Measurements from ENCODE around the gene CSPG4. TPM values are rescaled to one million over a fixed set of nuclear protein-coding genes. Genes with fewer than 3 reads are reported as not detected.
"Not testable (repeated sequence)": the region's sequence is repeated elsewhere in the genome, so short reads cannot be mapped to it uniquely, and the experiment has no call there.

The CSPG4 gene
- total RNA-seq, 1 experiment from 2014 or later: 2.4 TPM

DNA sequence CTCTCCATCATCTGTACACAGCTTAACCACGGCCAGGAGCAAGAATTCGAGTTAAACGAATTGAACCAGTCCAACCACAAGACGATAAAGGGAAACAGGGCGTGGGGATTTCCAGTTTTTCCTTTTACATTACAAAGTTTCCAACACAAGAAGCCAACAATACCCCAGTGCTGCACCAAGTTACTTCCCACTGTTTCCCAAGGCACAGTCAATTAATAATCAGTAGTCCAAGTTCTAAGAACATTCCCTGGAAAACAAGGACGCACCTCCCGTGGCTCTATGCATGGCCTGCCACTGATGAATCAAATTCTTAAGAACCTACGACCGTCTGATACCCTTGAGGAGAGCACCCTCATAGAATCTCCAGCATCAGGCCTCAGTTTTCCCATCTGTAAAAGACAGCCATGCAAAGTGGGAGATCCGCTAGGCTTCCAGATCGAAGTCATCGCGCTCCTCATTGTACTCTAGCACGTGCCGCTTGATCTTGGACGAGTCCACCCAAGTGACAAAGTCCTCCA lies 73.4 kb downstream of the CSPG4 start:
- ChIA-PET POLR2A (ENCODE audit: unreplicated experiment) (interaction anchor here (0.6 to 1.2 kb wide), 7 partner anchors 14 to 547 kb away, joined by 3 to 21 read pairs (median 3); partner anchors contain the start of genes SIN3A and SNUPN), CTCF (no interaction called here)
- Histone ChIP-seq H3K27ac (peak overlapping the region; percentile 46), H3K27me3 (ENCODE audit: insufficient read depth, low read depth) (no peaks in the 10 kb centered on the region), H3K4me3 (peak overlapping the region; percentile 88), H3K79me2 (ENCODE audit: low read depth) (peaks cover 44% of the 10 kb centered on the region), H4K20me1 (ENCODE audit: insufficient read depth) (peaks cover 8% of the 10 kb centered on the region), H3K9me3 (ENCODE audit: insufficient read depth, low read depth) (no peaks in the 10 kb centered on the region), H2AFZ (peak overlapping the region; percentile 83), H3K9me2 (ENCODE audit: insufficient read depth) (no peaks in the 10 kb centered on the region), H3K36me3 (ENCODE audit: low read depth) (no peaks in the 10 kb centered on the region; the same call in 1 of the 2 replicates), H3K4me1 (replicated peaks; ENCODE audit: insufficient read depth) (peaks cover 38% of the 10 kb centered on the region), H3K4me2 (peak overlapping the region; percentile 83), H3F3A (ENCODE audit: insufficient read depth, low read depth) (peaks cover 23% of the 10 kb centered on the region)
- intact Hi-C loops (cut with micrococcal nuclease; ENCODE audit: unreplicated experiment): no loop called here
- TSS peak; percentile 62 for BruUV-seq (replicated peaks)
- no peak for DNase-seq
- TF ChIP-seq, protein P1, sequence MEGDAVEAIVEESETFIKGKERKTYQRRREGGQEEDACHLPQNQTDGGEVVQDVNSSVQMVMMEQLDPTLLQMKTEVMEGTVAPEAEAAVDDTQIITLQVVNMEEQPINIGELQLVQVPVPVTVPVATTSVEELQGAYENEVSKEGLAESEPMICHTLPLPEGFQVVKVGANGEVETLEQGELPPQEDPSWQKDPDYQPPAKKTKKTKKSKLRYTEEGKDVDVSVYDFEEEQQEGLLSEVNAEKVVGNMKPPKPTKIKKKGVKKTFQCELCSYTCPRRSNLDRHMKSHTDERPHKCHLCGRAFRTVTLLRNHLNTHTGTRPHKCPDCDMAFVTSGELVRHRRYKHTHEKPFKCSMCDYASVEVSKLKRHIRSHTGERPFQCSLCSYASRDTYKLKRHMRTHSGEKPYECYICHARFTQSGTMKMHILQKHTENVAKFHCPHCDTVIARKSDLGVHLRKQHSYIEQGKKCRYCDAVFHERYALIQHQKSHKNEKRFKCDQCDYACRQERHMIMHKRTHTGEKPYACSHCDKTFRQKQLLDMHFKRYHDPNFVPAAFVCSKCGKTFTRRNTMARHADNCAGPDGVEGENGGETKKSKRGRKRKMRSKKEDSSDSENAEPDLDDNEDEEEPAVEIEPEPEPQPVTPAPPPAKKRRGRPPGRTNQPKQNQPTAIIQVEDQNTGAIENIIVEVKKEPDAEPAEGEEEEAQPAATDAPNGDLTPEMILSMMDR (conservative IDR thresholded peaks at IDR 0.05): no peak
- TF ChIP-seq EZH2 (IDR thresholded peaks at IDR 0.05; ENCODE audit: low read depth): no peak

DNA sequence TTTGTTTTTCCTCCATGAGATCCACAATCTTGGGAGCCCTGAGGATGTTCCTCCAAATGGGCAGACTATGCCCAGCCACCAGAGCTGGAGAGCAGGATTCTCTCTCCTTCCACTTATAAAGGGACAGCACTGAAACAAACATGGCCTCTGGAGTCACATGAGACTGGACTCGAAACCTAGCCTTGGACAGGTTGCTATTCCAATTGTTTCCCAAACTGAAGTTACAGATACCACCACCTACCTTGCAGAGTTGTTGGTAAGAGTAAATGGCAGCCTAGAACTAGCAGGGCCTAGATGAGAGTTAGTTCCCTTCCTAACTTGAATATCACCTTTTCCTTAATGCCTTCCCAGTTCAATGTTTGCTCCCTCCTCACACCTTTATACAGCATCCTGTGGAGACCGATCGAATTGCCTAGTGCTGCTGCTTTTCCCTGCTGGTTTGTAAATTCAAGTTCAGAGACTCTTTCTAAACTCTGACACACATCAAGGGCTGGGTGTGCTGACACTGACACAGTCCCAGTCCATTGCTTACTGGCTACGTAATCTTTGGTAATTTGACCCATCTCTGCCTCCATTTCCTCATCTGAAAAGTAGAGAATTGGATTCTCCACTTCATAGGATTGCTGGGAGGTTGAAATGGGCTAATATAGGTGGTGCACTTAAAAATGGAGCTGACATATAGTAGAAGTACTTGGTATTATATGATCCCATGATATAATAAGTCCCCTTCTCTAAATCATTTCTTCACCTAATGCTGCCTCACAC lies 75.2 kb downstream of the CSPG4 start:
- Histone ChIP-seq H3K9me3 (ENCODE audit: insufficient read depth, low read depth) (no peaks in the 10 kb centered on the region), H3K27ac (no peak overlapping the region)

DNA sequence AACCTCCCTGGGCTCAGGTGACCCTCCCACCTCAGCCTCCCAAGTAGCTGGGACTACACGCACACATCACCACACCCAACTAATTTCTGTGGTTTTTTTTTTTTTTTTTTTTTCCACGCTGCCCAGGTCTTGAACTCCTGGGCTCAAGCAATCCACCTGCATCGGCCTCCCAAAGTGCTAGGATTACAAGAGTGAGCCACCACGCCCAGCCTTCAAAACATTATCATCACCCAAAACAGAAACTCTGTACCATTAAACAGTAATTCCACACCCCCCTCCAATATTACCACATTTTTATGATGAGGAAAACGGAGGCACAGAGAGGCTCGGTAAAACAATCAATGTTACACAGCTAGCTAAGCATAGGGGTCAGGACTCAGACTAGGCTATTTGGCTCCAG lies 76.6 kb downstream of the CSPG4 start:
- Histone ChIP-seq H3K36me3 (ENCODE audit: low read depth) (no peaks in the 10 kb centered on the region; the same call in 1 of the 2 replicates), H3K9me3 (ENCODE audit: insufficient read depth, low read depth) (no peaks in the 10 kb centered on the region), H3K27ac (no peak overlapping the region), H3K4me1 (replicated peaks; ENCODE audit: insufficient read depth) (peaks cover 32% of the 10 kb centered on the region), H2AFZ (no peak overlapping the region), H3K79me2 (ENCODE audit: low read depth) (peaks cover 44% of the 10 kb centered on the region), H3K9me2 (ENCODE audit: insufficient read depth) (no peaks in the 10 kb centered on the region), H3K4me3 (no peak overlapping the region), H4K20me1 (ENCODE audit: insufficient read depth) (peaks cover 8% of the 10 kb centered on the region), H3K4me2 (no peak overlapping the region; the same call in 1 of the 2 replicates), H3F3A (ENCODE audit: insufficient read depth, low read depth) (peaks cover 21% of the 10 kb centered on the region), H3K27me3 (ENCODE audit: insufficient read depth, low read depth) (no peaks in the 10 kb centered on the region)
- CTCF ChIA-PET: interaction anchor here (0.6 kb wide), 2 partner anchors 185 to 904 kb away, joined by 3 to 5 read pairs; partner anchors contain the start of gene SIN3A
- no peak for DNase-seq
- POLR2A ChIA-PET (ENCODE audit: unreplicated experiment): interaction anchor here (0.8 to 0.9 kb wide), 2 partner anchors 9 to 185 kb away, joined by 6 to 20 read pairs; no protein-coding TSS in a partner anchor
- intact Hi-C loops (cut with micrococcal nuclease; ENCODE audit: unreplicated experiment): no loop called here
- no TSS peak for BruUV-seq (replicated peaks)
- TF ChIP-seq, protein P1 (conservative IDR thresholded peaks at IDR 0.05): no peak
- TF ChIP-seq EZH2 (IDR thresholded peaks at IDR 0.05; ENCODE audit: low read depth): no peak

More for the DNA sequence above, 75.2 kb downstream of the CSPG4 start:
- Histone ChIP-seq H2AFZ (no peak overlapping the region), H3F3A (ENCODE audit: insufficient read depth, low read depth) (peaks cover 23% of the 10 kb centered on the region), H3K4me3 (peak overlapping the region; percentile 88; the same call in 1 of the 2 replicates), H3K36me3 (ENCODE audit: low read depth) (no peaks in the 10 kb centered on the region; the same call in 1 of the 2 replicates), H4K20me1 (ENCODE audit: insufficient read depth) (peaks cover 8% of the 10 kb centered on the region), H3K27me3 (ENCODE audit: insufficient read depth, low read depth) (no peaks in the 10 kb centered on the region), H3K4me1 (replicated peaks; ENCODE audit: insufficient read depth) (peaks cover 38% of the 10 kb centered on the region), H3K9me2 (ENCODE audit: insufficient read depth) (no peaks in the 10 kb centered on the region), H3K79me2 (ENCODE audit: low read depth) (peaks cover 44% of the 10 kb centered on the region), H3K4me2 (peak overlapping the region; percentile 83)
- ChIA-PET CTCF (interaction anchor here (0.6 to 0.9 kb wide), 3 partner anchors 10 to 104 kb away, joined by 4 to 7 read pairs (median 6); partner anchors contain the start of gene SNX33), POLR2A (ENCODE audit: unreplicated experiment) (no interaction called here)
- intact Hi-C loops (cut with micrococcal nuclease; ENCODE audit: unreplicated experiment): no loop called here
- DNase-seq: no peak
- TF ChIP-seq, protein P1 (conservative IDR thresholded peaks at IDR 0.05): no peak
- TF ChIP-seq EZH2 (IDR thresholded peaks at IDR 0.05; ENCODE audit: low read depth): no peak
- BruUV-seq (replicated peaks): no TSS peak

DNA sequence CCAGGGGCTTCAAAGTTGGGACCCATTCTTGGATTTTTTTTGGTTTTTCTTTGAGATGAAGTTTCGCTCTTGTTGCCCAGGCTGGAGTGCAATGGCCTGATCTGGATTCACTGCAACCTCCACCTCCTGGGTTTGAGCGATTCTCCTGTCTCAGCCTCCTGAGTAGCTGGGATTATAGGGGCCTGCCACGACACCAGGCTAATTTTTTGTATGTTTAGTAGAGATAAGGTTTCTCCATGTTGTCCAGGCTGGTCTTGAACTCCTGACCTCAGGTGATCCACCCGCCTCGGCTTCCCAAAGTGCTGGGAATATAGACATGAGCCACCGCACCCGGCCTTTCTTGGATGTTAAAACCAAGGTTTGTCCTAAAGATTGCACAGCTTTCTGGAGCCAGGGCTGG lies 78.7 kb downstream of the CSPG4 start:
- H3K4me3 ChIP-seq; intact Hi-C loops (cut with micrococcal nuclease; ENCODE audit: unreplicated experiment); CTCF ChIA-PET; BruUV-seq (replicated peaks); H3K27ac ChIP-seq; H3K9me3 ChIP-seq (ENCODE audit: insufficient read depth, low read depth); H3K4me2 ChIP-seq; H4K20me1 ChIP-seq (ENCODE audit: insufficient read depth); H3K27me3 ChIP-seq (ENCODE audit: insufficient read depth, low read depth); DNase-seq; H3K36me3 ChIP-seq (ENCODE audit: low read depth); POLR2A ChIA-PET (ENCODE audit: unreplicated experiment); H3K9me2 ChIP-seq (ENCODE audit: insufficient read depth); H2AFZ ChIP-seq: not testable (repeated sequence)
- Histone ChIP-seq H3K4me1 (replicated peaks; ENCODE audit: insufficient read depth) (peaks cover 28% of the 10 kb centered on the region), H3K79me2 (ENCODE audit: low read depth) (peaks cover 33% of the 10 kb centered on the region), H3F3A (ENCODE audit: insufficient read depth, low read depth) (peaks cover 13% of the 10 kb centered on the region; the same call in 1 of the 2 replicates)
